Superior temporal gyrus (tissue), 1 donor: ENCODE results near the gene CD84.
"Not testable (repeated sequence)": the region's sequence is repeated elsewhere in the genome, so short reads cannot be mapped to it uniquely, and the experiment has no call there.

Experiments
- DNase-seq: peaks from one replicate; pipeline ENCODE4 v3.0.0-alpha.2; 2016; ENCODE audit errors: extremely low spot score

Gene CD84, protein sequence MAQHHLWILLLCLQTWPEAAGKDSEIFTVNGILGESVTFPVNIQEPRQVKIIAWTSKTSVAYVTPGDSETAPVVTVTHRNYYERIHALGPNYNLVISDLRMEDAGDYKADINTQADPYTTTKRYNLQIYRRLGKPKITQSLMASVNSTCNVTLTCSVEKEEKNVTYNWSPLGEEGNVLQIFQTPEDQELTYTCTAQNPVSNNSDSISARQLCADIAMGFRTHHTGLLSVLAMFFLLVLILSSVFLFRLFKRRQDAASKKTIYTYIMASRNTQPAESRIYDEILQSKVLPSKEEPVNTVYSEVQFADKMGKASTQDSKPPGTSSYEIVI

DNA sequence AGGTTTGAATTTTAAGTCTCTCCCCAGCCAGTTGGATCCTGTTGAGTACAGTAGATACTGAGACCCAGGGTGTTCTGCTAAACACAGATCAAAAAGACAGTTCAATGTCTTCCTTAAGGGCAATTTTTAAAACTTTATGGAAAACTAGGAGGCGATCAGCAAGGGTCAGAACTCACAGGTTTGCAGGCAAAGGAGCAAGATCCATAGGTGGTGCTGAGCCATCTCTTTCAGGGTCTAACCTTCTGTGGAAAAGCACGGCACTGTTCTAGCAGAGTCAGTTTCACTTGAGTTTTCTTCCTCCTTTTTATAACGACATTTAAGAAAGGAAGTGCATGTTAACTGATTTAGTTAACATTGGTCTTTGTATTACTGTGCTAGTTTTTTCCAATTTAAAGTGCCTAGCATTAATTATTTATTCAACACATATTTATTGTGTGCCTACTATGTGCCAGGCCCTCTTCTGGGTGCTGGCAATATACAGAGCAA lies at the start of gene CD84:
Gene CD84, minus strand, starts transcription at position 281 of the 486 bp plus-strand sequence. Its CDS starts 59 bp downstream, at position 222.
- no peak for DNase-seq

DNA sequence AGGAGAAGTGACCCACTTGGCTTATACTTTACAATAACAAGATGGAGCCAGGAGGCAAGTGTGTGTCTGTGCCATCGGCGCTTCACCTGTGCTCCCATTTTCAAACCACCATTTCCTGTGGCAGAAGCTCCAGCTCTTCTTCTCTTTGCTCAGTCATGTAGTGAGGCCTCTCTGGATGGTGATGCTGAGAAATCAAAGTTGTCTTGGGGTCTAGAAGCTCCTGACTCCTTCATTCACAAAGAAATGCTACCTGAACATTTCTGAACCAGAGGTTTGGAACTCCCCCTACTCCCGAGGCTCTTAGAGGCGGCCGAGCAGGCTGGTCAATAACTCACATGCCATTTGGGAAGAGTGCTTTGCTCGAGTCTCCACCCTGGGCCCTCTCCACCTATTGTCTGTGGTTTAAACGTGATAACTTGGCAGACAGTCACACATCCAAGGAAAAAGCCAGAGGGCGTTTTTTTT lies 49.5 kb upstream of the CD84 start:
- DNase-seq, result no peak

DNA sequence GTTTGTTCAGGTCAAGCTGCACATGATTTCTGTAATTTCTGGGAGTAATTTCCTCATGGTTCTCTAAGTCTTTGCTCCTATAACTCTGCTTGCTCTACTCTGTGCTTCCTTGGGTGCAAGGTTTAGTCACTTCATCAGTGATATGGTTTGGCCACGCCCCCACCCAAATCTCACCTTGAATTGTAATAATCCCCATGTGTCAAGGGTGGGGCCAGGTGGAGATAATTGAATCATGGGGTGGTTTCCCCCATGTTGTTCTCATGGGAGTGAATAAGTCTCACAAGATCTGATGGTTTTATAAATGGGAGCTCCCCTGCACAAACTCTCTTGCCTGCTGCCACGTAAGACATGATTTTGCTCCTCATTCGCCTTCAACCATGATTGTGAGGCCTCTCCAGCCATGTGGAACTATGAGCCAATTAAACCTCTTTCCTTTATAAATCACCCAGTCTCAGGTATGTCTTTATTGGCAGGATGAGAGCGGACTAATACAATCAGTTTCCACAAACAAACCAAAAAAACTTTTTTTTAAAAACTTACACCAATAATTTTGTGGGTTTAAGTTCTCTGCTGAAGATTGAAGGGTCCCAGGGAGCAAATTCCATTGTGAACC lies 48.5 kb upstream of the CD84 start:
- not testable (repeated sequence) for DNase-seq

DNA sequence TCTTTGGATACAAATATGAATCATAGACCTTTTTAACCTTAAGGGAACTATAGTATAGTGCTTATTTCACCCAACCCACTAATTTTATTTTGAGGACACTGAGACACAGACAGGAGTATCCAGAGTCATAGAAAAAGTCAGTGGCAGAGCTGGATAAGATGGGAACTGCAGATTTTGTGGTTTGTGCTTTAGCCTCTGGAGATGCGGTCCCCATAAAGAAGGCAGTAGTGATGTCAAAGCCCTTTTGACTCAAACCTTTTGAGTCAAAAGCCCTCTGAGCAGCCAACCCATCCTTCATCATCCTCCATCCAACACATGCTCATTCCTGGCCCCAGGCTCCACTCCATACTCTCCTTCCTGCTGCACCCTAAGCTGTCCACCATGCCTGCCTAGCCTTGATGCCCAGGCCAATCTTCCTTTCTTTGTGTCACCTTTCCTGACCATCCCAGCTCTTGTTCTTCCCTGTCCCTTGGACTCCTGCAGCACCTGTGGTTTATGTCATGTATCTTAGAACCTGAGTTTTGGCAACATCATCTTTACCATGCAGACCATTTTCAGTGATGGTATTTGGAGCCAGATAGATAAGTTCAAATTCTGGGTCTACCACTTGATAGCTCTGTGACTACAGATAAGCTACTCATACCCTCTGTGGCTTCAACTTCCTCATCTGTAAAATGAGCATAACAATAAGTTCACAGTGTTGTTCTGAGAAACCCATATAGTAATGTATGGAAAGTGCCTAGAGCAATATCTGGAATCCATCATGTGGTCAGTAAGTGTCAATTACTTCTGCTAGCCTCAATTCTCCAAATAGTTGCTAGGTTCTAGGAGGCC lies 47.4 kb upstream of the CD84 start:
- DNase-seq, result no peak

DNA sequence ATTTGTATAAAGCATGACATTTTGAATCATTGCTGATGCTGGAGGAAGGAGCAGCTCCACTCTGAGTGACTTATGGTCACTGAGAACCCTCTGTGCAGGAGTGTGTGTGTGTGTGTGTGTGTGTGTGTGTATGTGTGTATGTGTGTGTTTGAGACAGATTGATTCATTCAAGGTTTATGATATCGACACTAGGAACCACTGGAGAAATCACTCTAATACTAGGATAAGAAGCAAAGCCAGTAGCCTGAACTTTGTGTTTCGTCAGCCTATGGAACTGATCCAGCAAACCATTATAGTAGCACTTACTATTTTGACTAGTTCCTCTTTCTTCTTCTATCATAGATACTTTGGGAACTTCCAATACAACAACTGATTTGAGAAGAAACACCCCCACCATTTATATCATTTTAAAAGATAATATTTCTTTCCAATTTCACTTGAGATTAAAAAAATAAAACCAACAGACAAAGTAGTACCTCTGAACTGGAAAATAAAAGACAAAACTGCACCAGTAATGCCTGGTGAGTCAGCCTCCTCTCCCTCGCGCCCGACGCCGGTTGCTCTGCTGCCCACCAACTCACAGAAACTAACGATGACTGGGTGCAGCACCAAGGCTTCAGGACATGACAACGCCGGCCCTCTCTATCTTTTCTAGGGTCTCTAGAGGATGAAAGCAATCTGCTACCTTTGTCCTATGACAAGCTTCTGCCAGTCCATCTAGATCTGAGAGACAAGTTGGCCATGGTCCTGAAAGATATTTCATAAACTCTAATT lies 46.6 kb upstream of the CD84 start:
- no peak for DNase-seq

DNA sequence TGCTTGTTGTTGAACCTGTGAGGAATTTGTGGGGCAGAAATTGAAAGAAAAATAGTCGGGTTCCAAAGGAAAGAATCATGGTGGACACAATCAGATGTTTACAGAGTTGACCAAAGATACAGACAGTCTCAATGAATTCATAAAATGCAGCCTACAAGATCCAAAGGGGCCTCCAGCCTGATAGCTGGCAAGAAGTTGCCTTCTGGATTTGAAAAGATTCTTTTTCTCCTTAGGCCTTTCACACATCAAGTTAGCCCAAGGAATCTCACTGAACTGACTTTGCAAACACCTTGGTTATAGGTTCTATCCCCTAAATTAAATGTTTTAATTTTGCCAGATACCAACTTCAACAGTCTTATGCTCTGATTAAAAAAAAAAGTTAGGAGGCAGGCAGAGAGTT lies 46.0 kb upstream of the CD84 start:
- no peak for DNase-seq

DNA sequence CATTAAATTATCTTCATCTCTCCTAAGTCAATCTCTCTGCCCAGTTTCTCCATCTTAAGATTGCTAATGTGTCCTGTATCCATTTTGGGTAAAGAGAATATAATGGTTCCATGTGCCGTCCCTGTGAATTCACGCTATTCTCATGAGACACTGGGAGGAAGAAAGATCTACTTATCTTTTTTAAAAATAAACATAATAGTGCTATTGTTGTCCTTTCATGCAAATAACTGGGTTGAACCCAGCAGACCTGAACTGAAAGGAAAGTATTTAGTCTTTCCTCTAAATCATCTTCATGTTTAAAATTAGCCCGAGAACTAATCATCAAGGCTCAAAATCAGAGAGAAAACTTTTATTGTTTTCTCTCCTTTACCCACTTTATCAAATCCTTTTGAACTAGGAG lies 45.2 kb upstream of the CD84 start:
- DNase-seq, result no peak

DNA sequence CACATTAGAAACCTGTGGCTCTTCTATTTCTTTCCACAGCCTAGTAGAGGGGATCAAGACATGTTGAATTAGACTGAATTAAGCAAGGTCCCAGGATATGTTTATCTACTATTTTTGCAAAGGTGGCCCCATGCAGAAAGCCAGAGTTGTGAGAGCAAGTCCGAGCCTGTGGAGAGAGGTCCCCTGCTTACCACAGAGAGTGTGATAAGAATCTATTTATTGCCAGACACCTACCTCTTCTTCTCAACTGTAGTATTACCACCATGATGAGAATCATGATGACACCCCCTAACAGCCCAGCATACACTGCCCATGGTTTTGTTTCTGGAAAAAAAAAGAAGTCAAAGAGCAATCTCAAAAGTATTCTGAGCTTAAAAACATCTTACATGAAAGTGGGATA lies 44.6 kb upstream of the CD84 start:
- DNase-seq, result no peak

DNA sequence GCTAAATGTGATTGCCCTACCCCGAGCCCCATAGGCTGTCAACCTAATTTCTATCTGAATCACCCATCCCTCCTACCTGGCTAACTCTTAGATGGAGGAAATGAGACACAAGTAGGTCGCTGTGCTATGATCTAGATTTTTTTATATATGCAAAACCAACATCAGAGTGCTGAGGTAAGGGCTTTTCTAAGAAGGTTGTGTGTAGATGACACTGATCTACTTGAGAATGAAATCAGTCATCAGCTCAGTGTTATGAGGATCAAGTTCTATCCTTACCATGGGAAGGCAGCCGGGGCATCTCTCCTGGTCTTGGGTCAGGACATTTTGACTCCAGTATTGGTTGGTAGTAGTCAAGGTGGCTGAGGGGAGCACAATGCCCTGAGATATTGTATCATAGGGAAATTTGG lies 43.9 kb upstream of the CD84 start:
- DNase-seq, result no peak

DNA sequence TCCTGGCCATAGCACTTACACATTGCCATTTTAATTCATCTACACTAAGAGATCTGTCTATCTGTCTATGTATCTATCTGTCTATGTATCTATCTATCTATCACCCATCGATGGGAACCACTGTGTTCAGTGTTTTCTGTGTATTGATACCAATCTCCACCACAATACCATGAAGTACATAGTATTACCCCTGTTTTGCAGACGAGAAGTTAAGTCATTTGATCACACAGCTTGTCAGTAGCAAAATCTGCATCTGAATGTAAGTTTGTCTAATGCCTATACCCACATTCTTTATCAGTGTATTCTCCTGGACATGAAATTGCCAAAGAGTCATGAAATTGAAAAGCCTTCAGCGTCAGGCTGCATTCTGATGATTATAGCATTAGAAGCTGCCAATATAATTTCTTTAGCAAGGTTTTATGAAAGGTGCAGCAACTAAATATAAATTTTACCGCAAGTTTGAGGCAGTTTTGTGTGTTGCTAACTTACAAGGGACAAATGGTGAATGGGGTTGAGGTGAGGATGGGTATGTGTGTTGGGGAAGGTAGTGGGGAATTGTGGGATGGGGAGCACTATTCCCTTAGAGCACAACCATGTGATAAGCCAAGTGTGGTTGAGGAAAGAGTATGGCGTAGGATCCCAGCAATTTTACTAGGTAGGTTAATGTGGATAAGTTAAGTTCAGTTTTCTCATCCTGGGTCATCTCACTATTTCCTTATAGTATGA lies 43.4 kb upstream of the CD84 start:
- DNase-seq, result no peak

DNA sequence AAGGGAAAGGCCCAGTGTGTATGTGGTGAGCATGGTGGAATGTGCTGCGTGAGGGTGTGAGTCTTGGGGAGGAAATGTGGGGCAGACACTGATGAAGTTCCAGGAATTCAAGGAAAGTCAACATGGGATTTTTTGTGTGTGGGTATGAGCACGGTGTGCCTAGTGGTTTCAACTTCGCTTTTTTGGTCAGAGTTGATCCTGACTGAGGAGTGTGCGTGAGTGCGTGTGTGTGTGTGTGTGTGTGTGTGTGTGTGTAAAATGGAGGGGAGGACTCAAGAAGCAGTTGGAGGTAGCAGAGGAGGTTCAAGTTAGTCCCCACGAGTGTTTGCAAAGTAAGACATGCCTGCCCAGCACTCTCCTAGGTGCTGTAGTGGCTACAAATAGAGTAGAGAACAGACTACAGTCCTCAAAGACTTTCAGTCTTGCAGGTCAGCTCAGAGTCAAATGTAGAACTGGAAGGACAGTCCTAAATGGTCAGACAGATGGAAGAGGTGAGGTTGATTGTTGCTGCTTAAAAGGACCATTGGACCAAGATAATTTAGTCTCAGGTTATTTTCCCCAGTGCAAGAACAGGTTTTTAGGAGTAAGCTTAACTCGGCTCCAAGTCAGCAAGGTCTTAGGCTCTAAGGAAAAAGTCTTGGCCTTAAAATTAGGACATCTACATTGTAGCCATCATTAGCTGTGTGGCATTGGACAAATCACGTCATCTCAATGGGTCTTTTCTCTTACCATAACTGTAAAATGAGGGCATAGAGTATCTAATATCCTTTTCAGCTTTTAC lies 42.5 kb upstream of the CD84 start:
- no peak for DNase-seq

DNA sequence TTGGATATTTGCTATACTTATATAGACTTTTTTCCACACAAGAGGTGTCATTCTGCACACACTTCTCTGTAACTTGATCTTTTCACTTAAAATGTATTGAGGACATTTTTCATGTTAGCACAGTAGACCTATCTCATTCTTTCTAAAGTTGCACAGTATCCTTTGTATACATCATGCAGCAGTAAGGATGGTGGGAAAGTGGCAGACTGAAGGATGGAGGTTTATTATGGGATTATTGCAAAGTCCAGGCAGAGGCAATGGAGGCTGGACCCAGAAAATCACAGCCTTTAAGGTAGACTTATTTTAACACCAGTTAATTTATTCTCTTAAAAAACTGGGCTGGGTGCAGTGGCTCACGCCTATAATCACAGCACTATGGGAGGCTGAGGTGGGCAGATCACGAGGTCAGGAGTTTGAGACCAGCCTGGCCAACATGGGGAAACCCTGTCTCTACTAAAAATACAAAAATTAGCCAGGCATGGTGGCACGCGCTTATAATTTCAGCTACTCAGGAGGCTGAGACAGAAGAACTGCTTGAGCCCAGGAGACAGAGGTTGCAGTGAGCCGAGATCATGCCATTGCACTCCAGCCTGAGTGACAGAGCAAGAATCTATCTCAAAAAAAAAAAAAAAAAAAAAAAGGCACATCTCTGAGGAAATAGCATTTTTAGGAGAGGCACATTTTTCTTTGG lies 41.8 kb upstream of the CD84 start:
- no peak for DNase-seq

DNA sequence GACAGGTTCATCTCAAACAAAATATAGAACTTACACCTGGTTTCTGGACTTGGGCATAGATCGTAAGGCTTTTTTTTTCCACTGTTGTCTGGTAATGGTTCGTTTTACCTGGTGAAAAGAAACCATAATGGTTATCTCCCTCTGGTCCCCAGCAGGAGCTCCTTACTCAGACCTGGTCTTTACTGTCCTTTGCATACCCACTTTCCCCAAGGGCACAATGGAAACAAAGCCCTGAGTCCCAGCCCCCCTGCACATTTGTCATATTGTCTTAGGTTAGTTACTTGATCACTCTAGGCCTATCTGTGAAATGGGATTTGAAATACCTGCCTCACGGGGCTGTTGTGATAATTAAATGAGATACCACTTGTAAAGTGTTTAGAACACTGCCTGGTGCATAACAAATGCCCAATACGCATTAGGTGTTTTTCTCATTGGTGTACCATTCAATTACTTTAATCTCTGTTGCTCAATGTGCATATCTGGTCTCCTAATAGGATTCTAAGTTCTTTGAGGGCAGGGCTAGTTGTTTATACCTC lies 40.5 kb upstream of the CD84 start:
- no peak for DNase-seq

DNA sequence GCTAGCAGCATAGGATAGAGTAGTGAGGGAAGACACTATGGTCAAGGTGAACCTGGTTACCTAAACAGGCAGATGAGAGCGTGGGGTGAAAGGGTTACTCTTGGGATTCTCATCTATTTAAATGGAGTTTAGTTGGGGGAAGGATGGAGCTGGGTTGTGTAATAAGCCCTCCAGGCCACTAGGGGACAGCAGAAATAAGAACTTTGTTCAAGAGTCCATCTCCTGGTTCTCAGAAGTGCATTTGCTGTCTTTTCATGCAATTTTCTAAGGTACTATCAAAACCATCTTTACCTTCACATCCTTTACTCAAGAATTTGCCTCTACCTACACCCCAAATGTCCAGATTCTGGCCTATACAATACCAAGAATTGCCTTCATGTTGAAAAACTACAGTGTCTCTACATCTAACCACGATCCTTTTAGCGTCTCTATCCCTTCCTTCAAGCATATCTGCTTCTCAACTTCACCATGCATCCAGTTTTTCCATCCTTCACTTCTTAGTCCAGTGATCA lies 39.5 kb upstream of the CD84 start:
- DNase-seq, result no peak

DNA sequence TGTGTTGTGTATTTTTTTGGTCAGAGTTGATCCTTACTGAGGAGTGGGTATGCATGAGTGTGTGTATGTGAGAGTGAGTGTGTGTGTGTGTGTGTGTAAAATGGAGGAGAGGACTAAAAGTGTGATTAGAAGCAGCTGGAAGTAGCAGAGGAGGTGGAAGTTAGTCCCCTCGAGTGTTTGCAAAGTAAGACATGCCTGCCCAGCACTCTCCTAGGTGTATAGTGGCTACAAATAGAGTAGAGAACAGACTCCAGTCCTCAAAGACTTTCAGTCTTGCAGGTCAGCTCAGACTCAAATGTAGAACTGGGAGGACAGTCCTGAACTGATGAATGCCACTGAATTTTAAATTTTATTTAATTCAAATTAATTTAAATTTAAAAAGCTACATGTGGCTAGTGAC lies 39.0 kb upstream of the CD84 start:
- no peak for DNase-seq

DNA sequence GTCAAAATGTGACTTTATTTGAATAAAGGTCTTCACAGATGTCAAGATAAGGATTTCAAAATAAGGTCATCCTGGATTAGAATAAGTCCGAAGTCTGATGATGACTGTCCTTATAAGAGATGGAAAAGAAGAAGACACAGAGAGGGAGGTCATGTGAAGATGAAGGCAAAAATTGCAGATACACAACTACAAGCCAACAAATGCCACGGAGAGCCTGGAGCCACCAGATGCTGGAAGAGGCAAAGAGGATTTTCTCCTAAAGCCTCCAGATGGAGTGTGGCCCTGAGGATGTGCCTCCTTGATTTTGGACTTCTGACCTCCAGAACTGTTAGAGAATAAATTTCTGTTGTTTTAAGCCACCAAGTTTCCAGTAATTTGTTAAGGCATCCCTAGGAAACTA lies 36.4 kb upstream of the CD84 start:
- no peak for DNase-seq

DNA sequence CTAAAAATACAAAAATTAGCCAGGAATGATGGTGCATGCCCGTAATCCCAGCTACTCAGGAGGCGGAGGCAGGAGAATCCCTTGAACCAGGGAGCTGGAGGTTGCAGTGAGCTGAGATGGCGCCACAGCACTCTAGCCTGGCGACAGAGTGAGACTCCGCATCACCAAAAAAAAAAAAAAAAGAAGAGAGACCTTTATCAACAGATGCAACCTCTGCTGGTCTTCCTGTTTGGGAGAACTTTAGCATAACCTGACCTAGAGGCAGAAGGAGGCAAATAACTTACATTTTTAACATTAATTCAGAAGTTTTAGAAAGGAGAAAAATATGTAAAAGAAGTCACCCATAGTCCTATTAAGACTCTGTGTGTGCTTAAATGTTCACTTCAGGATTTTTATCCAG lies 35.1 kb upstream of the CD84 start:
- no peak for DNase-seq

DNA sequence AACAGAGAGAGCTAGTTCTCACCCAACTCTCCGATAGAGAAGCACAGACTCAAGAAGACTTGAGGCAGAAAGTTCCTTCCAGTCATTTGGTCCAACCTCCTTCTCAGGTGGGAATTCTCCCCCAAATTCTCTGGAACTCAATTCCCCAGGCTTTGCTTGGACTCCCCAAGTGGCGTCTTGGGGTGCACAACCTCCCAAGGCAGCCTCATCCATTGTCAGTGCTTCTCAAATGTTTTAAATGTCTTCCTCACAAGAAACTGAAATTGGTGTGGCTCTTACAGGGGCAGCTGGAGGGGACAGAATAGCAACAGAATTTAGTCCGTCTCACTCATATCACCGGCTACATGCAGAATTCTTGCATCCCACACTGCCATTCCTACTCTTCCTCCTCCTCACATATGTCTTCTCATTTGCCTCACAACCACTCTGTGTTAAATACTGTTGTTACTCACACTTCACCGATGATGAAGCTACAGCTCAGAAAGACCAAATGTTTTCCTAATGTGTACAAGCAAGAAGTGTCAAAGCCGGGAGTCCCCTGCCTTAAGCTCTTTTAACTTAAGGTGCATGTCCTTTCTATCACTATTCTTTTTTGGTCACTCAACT lies 33.4 kb upstream of the CD84 start:
- peak; percentile 24 for DNase-seq
